GM12878 (cell line): ENCODE results near the gene SLC35F2.

Source experiments
- CEBPB ChIP-seq, 2 experiments: fragments of 150-350 bp in 1 of 2; IDR thresholded peaks; 2 replicates each; pipeline ENCODE4 v1.6.1; 2012 to 2014; ENCODE audit warnings: low read depth in 2 of 2, low read length in 2 of 2, borderline replicate concordance in 1 of 2, inconsistent platforms in 1 of 2
- ZNF384 ChIP-seq: IDR thresholded peaks from 2 replicates; pipeline ENCODE4 v1.6.1; 2012; ENCODE audit warnings: low read depth, mild to moderate bottlenecking, low read length, improper control_type of control experiment, borderline replicate concordance
- TF ChIP-seq, protein P1 (sequence below), 3 experiments: IDR thresholded peaks in 2 of 3; conservative IDR thresholded peaks in 1 of 3; 2 replicates each; pipeline ENCODE4 v1.5.1; 2011; ENCODE audit warnings: low read depth in 3 of 3, low read length in 3 of 3, mild to moderate bottlenecking in 3 of 3, control low read depth in 2 of 3, moderate library complexity in 2 of 3, inconsistent platforms in 1 of 3, mixed read lengths in 1 of 3; ENCODE audit not compliant: control insufficient read depth in 2 of 3, insufficient read depth in 1 of 3; ENCODE audit errors: extremely low read depth in 1 of 3
- TF ChIP-seq, protein P2 (sequence below): IDR thresholded peaks from 2 replicates; pipeline ENCODE4 v1.6.1; 2012; ENCODE audit warnings: low read depth, low read length, improper control_type of control experiment

DNA sequence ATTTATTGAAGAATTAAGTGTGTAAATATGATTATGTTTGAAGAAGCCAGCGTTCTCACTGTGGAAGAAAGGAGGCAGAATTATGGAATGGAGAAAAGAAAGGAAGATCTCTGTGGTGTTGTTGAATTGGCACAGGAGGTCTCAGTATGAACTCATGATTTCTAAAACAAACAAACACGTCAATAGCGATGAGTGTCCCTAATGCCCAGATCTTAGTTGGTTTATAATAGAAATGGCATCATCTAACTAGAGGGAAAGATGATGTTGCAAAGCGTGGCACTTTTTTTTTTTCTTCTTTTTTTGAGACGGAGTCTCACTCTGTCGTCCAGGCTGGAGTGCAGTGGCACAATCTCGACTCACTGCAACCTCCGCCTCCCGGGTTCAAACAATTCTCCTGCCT lies 107.5 kb downstream of the SLC35F2 start:
- TF ChIP-seq, protein P1, sequence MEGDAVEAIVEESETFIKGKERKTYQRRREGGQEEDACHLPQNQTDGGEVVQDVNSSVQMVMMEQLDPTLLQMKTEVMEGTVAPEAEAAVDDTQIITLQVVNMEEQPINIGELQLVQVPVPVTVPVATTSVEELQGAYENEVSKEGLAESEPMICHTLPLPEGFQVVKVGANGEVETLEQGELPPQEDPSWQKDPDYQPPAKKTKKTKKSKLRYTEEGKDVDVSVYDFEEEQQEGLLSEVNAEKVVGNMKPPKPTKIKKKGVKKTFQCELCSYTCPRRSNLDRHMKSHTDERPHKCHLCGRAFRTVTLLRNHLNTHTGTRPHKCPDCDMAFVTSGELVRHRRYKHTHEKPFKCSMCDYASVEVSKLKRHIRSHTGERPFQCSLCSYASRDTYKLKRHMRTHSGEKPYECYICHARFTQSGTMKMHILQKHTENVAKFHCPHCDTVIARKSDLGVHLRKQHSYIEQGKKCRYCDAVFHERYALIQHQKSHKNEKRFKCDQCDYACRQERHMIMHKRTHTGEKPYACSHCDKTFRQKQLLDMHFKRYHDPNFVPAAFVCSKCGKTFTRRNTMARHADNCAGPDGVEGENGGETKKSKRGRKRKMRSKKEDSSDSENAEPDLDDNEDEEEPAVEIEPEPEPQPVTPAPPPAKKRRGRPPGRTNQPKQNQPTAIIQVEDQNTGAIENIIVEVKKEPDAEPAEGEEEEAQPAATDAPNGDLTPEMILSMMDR (IDR thresholded peaks at IDR 0.05 in 2 of 3, conservative IDR thresholded peaks at IDR 0.05 in 1 of 3; ENCODE audit: control insufficient read depth in 2 of 3, extremely low read depth in 1 of 3, insufficient read depth in 1 of 3, low read depth in 3 of 3, low read length in 3 of 3) = no peak
- no peak for TF ChIP-seq CEBPB (IDR thresholded peaks at IDR 0.05; ENCODE audit: borderline replicate concordance in 1 of 2, low read depth in 2 of 2, low read length in 2 of 2)
- TF ChIP-seq ZNF384 = no peak
- TF ChIP-seq, protein P2, sequence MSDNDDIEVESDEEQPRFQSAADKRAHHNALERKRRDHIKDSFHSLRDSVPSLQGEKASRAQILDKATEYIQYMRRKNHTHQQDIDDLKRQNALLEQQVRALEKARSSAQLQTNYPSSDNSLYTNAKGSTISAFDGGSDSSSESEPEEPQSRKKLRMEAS = no peak
